CD4-positive, CD25-positive, alpha-beta regulatory T cell (primary cell): ENCODE measurements around the gene METAP2. TPM values are rescaled to one million over a fixed set of nuclear protein-coding genes. Genes with fewer than 3 reads are reported as not detected.
A peak's percentile ranks its signal among the peaks of the same experiment; 100 is the strongest.

Experiments used
- ATAC-seq, 2 donors: fragments of 150-1000 bp; cut with Tn5 transposase; one replicate each; pipeline ENCODE4 v1.10.0; 2021; ENCODE audit warnings: low read depth in 2 of 2, moderate number of reproducible peaks in 2 of 2, moderate library complexity in 1 of 2
- DNase-seq, 3 donors: peaks; one replicate each; pipeline versions ENCODE4 v3.0.0 to v3.0.0-alpha.2; 2012 to 2022; ENCODE audit warnings: mixed read lengths in 1 of 3
- H3K27ac ChIP-seq: one replicate; pipeline ENCODE4 v1.7.0; 2013; ENCODE audit warnings: mild to moderate bottlenecking, low read length; ENCODE audit not compliant: insufficient read depth, poor library complexity, severe bottlenecking
- H3K27me3 ChIP-seq: one replicate; pipeline ENCODE4 v1.7.0; 2013; ENCODE audit warnings: low read length; ENCODE audit not compliant: control insufficient read depth, insufficient read depth
- H3K36me3 ChIP-seq: one replicate; pipeline ENCODE4 v1.7.0; 2013; ENCODE audit warnings: mild to moderate bottlenecking, low read length, moderate library complexity; ENCODE audit not compliant: control insufficient read depth, insufficient read depth
- H3K4me1 ChIP-seq: 2 replicates; pipeline ENCODE4 v1.7.0; 2013; ENCODE audit warnings: mild to moderate bottlenecking, low read length; ENCODE audit not compliant: insufficient read depth, control insufficient read depth, poor library complexity, severe bottlenecking
- H3K4me3 ChIP-seq: one replicate; pipeline ENCODE4 v1.7.0; 2013; ENCODE audit warnings: low read depth, mild to moderate bottlenecking, low read length, moderate library complexity
- H3K9me3 ChIP-seq, 2 experiments: 1 replicate in 1 of 2; 2 replicates in 1 of 2; pipeline ENCODE4 v1.7.0; 2013; ENCODE audit warnings: low read length in 2 of 2, mild to moderate bottlenecking in 1 of 2, moderate library complexity in 1 of 2; ENCODE audit not compliant: control insufficient read depth in 2 of 2
- H3K27ac Mint-ChIP-seq, 3 donors: one replicate each; pipeline ENCODE4 v1.8.0; 2020 to 2022; ENCODE audit warnings: mild to moderate bottlenecking in 3 of 3, mixed read lengths in 3 of 3, moderate library complexity in 2 of 3
- H3K27me3 Mint-ChIP-seq: one replicate; pipeline ENCODE4 v1.8.0; 2022; ENCODE audit warnings: mild to moderate bottlenecking, mixed read lengths
- H3K36me3 Mint-ChIP-seq: one replicate; pipeline ENCODE4 v1.8.0; 2020; ENCODE audit warnings: mixed read lengths
- H3K4me1 Mint-ChIP-seq, 4 donors: one replicate each; pipeline ENCODE4 v1.8.0; 2020 to 2022; ENCODE audit warnings: mixed read lengths in 4 of 4, mild to moderate bottlenecking in 1 of 4
- H3K4me3 Mint-ChIP-seq, 4 donors: one replicate each; pipeline ENCODE4 v1.8.0; 2020 to 2022; ENCODE audit warnings: mild to moderate bottlenecking in 4 of 4, mixed read lengths in 4 of 4, moderate library complexity in 3 of 4
- H3K9me3 Mint-ChIP-seq, 7 donors: one replicate each; pipeline ENCODE4 v1.8.0; 2020 to 2022; ENCODE audit warnings: mixed read lengths in 7 of 7, mild to moderate bottlenecking in 3 of 7, moderate library complexity in 2 of 7
- polyA plus RNA-seq, 4 donors: library from polyadenylated mRNA; unstranded; fragments of 300-500 nt; fragmentation: Illumina TruSeq; gene quantifications; one replicate each; pipeline ENCODE4 v1.2.3, GENCODE V29; 2021
- total RNA-seq: library from RNA; stranded (reverse); gene quantifications from one replicate; pipeline ENCODE4 v1.2.3, GENCODE V29; 2022

Gene METAP2
- total and polyA plus RNA-seq, 5 donors from 2014 or later = 33.9 to 55.7 (median 38.6) TPM

DNA sequence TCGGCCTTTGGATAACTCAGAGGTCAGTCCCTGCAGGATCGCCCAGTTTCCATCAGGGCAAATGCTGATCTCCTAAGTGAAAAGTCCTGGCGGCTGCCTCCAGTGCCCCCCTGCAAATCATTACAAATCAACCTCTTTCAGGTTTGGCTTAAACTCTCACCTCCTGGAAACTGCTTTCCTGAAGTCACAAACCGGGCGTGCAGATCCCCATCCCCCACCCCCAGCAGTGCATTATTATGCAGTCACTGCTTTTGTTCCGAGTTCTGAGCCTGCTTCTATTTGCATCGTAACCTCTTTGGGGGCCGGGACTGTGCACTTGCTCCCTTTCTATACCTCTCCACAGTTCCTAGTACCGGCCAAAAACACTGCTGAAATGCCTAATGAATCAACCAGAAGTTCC lies 77.4 kb downstream of the METAP2 start, which contains the start of gene USP44:
USP44 (minus strand) TSS at position 172 of the 400 bp plus-strand sequence. CDS start 17,220 bp downstream, outside the sequence.
- Histone ChIP-seq H3K9me3 (peaks cover 3 to 6% of the 10 kb centered on the region in 2 experiments), H3K4me1 (peaks cover 18% of the 10 kb centered on the region), H3K27me3 (peaks cover 10% of the 10 kb centered on the region), H3K36me3 (no peaks in the 10 kb centered on the region), H3K27ac (no peak within 1 kb of the TSS), H3K4me3 (peak within 1 kb of the TSS; percentile 11)
- ATAC-seq (no peak), DNase-seq (no peak)
- no peaks in the 10 kb centered on the region for H3K36me3 Mint-ChIP-seq
- peaks cover 59% of the 10 kb centered on the region for H3K27me3 Mint-ChIP-seq
- H3K4me3 Mint-ChIP-seq = peak within 1 kb of the TSS in 2 of 4 donors; percentile 25 to 69
- peak within 1 kb of the TSS; percentile 29 to 74 (median 39) for H3K27ac Mint-ChIP-seq
- H3K9me3 Mint-ChIP-seq = peaks cover 0 to 7% (median 0%) of the 10 kb centered on the region in 7 donors
- peaks cover 0 to 37% (median 8%) of the 10 kb centered on the region in 4 donors for H3K4me1 Mint-ChIP-seq

DNA sequence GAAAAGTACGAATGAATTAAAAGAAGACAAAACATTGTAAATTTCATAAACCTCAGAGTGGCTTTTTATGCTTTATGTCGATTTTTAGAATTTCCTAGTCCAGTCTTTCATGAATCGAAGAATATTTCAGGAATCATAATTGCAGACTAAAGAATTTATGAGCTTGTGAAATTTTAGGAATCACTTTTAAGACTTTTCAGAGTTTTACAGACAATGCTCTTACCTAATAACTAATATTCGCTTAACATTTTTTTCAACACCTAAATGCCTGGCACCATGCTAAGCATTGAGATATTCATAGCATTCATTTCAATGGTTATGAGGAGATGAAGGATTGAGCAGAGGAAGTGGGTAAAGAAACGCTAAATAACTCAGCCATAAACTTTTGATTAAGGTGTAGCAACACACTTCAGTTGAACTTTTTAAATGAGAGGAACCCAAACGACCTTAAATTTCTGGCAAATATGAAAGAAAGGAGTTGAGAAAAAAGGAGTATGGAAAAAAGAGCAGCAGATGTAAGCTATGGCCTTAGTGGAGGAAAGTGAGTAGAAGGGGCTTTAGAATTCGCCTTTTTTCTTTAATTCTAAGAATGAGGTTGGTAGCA lies 78.1 kb downstream of the METAP2 start:
- Mint-ChIP-seq H3K36me3 (no peaks in the 10 kb centered on the region), H3K27ac (peak overlapping the region in 2 of 3 donors; percentile 39 to 74), H3K4me3 (peak overlapping the region in 2 of 4 donors; percentile 25 to 69), H3K4me1 (peaks cover 0 to 37% (median 6%) of the 10 kb centered on the region in 4 donors), H3K27me3 (peaks cover 52% of the 10 kb centered on the region), H3K9me3 (peaks cover 0 to 7% (median 0%) of the 10 kb centered on the region in 7 donors)
- Histone ChIP-seq H3K36me3 (no peaks in the 10 kb centered on the region), H3K4me1 (peaks cover 18% of the 10 kb centered on the region), H3K4me3 (peak overlapping the region; percentile 11), H3K9me3 (peaks cover 3 to 6% of the 10 kb centered on the region in 2 experiments), H3K27ac (no peak overlapping the region), H3K27me3 (peaks cover 10% of the 10 kb centered on the region)
- ATAC-seq (no peak), DNase-seq (peak in 2 of 3 donors; percentile 10 to 18)

DNA sequence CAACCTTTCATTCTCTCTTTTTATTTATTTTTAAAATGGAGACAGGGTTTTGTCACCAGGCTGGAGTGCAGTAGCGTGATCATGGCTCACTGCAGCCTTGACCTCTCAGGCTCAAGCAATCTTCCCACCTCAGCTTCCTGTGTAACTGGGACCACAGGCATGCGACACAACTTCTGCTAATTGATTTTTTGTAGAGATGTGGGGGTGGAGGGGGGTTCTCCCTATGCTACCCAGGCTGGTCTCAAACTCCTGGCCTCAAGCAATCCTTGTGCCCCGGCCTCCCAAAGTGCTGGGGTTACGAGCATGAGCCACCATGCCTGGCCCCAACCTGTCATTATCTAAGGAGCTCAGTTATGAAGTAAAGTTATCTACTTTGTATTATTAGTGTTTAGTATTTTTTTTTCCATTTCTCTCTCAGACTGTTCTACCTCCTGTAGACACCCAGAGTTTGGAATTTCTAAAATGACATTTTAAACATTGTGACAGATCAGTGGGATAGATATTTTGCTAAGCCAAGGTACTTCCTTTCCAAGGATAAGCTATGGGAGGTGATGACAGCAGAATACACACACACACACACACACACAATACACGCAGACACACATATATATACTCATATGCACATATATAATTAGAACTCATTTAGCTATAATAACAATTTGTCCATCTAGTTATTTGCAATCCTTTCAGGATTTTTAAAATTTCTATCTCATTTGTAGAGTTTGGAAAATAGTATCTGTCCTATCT lies 79.4 kb downstream of the METAP2 start:
- Mint-ChIP-seq H3K4me3 (peak overlapping the region in 1 of 4 donors; percentile 26), H3K27me3 (peaks cover 41% of the 10 kb centered on the region), H3K4me1 (peaks cover 0 to 27% (median 4%) of the 10 kb centered on the region in 4 donors), H3K9me3 (peaks cover 0 to 7% (median 0%) of the 10 kb centered on the region in 7 donors), H3K27ac (peak overlapping the region in 1 of 3 donors; percentile 72), H3K36me3 (no peaks in the 10 kb centered on the region)
- ATAC-seq = no peak
- Histone ChIP-seq H3K4me3 (no peak overlapping the region), H3K36me3 (no peaks in the 10 kb centered on the region), H3K4me1 (peaks cover 8% of the 10 kb centered on the region), H3K27me3 (peaks cover 5% of the 10 kb centered on the region), H3K9me3 (peaks cover 3 to 6% of the 10 kb centered on the region in 2 experiments), H3K27ac (no peak overlapping the region)
- no peak for DNase-seq

GRCh38 chr12:95554532-95555071 lies 80.7 kb downstream of the METAP2 start:
- no peaks in the 10 kb centered on the region for H3K36me3 ChIP-seq
- no peak overlapping the region for H3K4me3 Mint-ChIP-seq
- H3K27me3 ChIP-seq = peaks cover under 1% of the 10 kb centered on the region

GRCh38 chr12:95557625-95558024 lies 83.7 kb downstream of the METAP2 start:
- H3K4me3 Mint-ChIP-seq = no peak overlapping the region
- H3K9me3 Mint-ChIP-seq = no peaks in the 10 kb centered on the region
- Histone ChIP-seq H3K27me3 (no peaks in the 10 kb centered on the region), H3K9me3 (no peaks in the 10 kb centered on the region), H3K4me3 (no peak overlapping the region), H3K36me3 (no peaks in the 10 kb centered on the region), H3K4me1 (no peaks in the 10 kb centered on the region), H3K27ac (no peak overlapping the region)
- H3K36me3 Mint-ChIP-seq = no peaks in the 10 kb centered on the region
- H3K27ac Mint-ChIP-seq = no peak overlapping the region
- H3K27me3 Mint-ChIP-seq = peaks cover 24% of the 10 kb centered on the region
- H3K4me1 Mint-ChIP-seq = peaks cover 0 to 4% (median 0%) of the 10 kb centered on the region in 4 donors
- ATAC-seq = no peak
- no peak for DNase-seq

More at GRCh38 chr12:95554532-95555071, 80.7 kb downstream of the METAP2 start:
- H3K4me3 ChIP-seq = no peak overlapping the region
- H3K27ac ChIP-seq = no peak overlapping the region
- Mint-ChIP-seq H3K4me1 (peaks cover 0 to 21% (median 4%) of the 10 kb centered on the region in 4 donors), H3K27me3 (peaks cover 34% of the 10 kb centered on the region), H3K9me3 (peaks cover 0 to 1% (median 0%) of the 10 kb centered on the region in 7 donors), H3K36me3 (no peaks in the 10 kb centered on the region), H3K27ac (no peak overlapping the region)
- no peak for DNase-seq
- no peaks in the 10 kb centered on the region for H3K4me1 ChIP-seq
- no peak for ATAC-seq
- H3K9me3 ChIP-seq = no peaks in the 10 kb centered on the region

Other genes with a start within 250 kb of the METAP2 start
- gene USP44, start 77.3 kb downstream of the METAP2 start, total RNA-seq = 1.4 TPM
- 1 to 10 TPM in 3 of 4 donors, under 1 TPM in 1; 0.86 to 2.9 (median 2.1) TPM for gene USP44, start 77.3 kb downstream of the METAP2 start, polyA plus RNA-seq